PC-3 (cell line): ENCODE results near the gene ABCA8. TPM values are rescaled to one million over a fixed set of nuclear protein-coding genes. Genes with fewer than 3 reads are reported as not detected.

Experiments used
- ATAC-seq: fragments of 200-7000 bp; cut with Tn5 transposase; 2 replicates; pipeline ENCODE4 v1.9.1; 2020; ENCODE audit warnings: mild to moderate bottlenecking, moderate library complexity
- BruUV-seq: library from RNA; stranded (reverse); fragments of 400-500 nt; replicated peaks from 2 replicates; lab custom pipeline; 2021; lab: Mats Ljungman, UMichigan
- CTCF ChIA-PET: fragments of 300-600 bp; sonication (Branson Sonifier 250); formaldehyde crosslinking; loops from one replicate; lab custom pipeline; 2022; ENCODE audit warnings: antibody characterized with exemption; lab: Charles Lee
- POLR2A ChIA-PET: fragments of 300-600 bp; sonication (Branson Sonifier 250); formaldehyde crosslinking; loops from one replicate; lab custom pipeline; 2022; ENCODE audit warnings: antibody characterized with exemption; ENCODE audit not compliant: unreplicated experiment; lab: Charles Lee
- DNase-seq: peaks from one replicate; pipeline ENCODE4 v3.0.0-alpha.2; 2015
- H2AFZ ChIP-seq: fragments of 300-600 bp; sonication (generic); 2 replicates; pipeline ENCODE4 v1.6.0; 2016; ENCODE audit warnings: antibody characterized with exemption, low read length
- H3F3A ChIP-seq: fragments of 300-600 bp; sonication (generic); one replicate; pipeline ENCODE4 v1.6.0; 2017; ENCODE audit warnings: antibody characterized with exemption, low read length, control low read depth, mild to moderate bottlenecking; ENCODE audit not compliant: unreplicated experiment
- H3K27ac ChIP-seq: fragments of 300-600 bp; sonication (generic); 2 replicates; pipeline ENCODE4 v1.5.1; 2016; ENCODE audit warnings: mild to moderate bottlenecking, low read length
- H3K27me3 ChIP-seq: fragments of 300-600 bp; sonication (generic); 2 replicates; pipeline ENCODE4 v1.6.1; 2016; ENCODE audit warnings: low read length, mixed read lengths
- H3K36me3 ChIP-seq: fragments of 300-600 bp; sonication (generic); 2 replicates; pipeline ENCODE4 v1.6.1; 2016; ENCODE audit warnings: low read depth, mixed run types, low read length, mixed read lengths
- H3K4me1 ChIP-seq: fragments of 300-600 bp; sonication (generic); 2 replicates; pipeline ENCODE4 v1.5.1; 2016; ENCODE audit warnings: low read length; ENCODE audit not compliant: insufficient read depth
- H3K4me2 ChIP-seq: fragments of 300-600 bp; sonication (generic); 2 replicates; pipeline ENCODE4 v1.6.0; 2016; ENCODE audit warnings: low read length
- H3K4me3 ChIP-seq: fragments of 300-600 bp; sonication (generic); 2 replicates; pipeline ENCODE4 v1.5.1; 2016; ENCODE audit warnings: mild to moderate bottlenecking, low read length, mixed read lengths
- H3K79me2 ChIP-seq: fragments of 300-600 bp; sonication (generic); 2 replicates; pipeline ENCODE4 v1.6.1; 2017; ENCODE audit warnings: low read length, mixed read lengths
- H3K9ac ChIP-seq: fragments of 300-600 bp; sonication (generic); 2 replicates; pipeline ENCODE4 v1.6.0; 2016; ENCODE audit warnings: mild to moderate bottlenecking, low read length
- H3K9me2 ChIP-seq: fragments of 300-600 bp; sonication (generic); replicated peaks from 2 replicates; pipeline ENCODE4 v1.6.1; 2016; ENCODE audit warnings: mixed run types, low read length, mixed read lengths
- H3K9me3 ChIP-seq: fragments of 300-600 bp; sonication (generic); 2 replicates; pipeline ENCODE4 v1.6.1; 2016; ENCODE audit warnings: low read length, mixed read lengths
- H4K20me1 ChIP-seq: fragments of 300-600 bp; sonication (generic); 2 replicates; pipeline ENCODE4 v1.6.1; 2016; ENCODE audit warnings: low read length, mixed read lengths
- EZH2 ChIP-seq: fragments of 300-600 bp; sonication (generic); IDR thresholded peaks from one replicate; pipeline ENCODE4 v1.6.1; 2017; ENCODE audit warnings: antibody characterized with exemption, mild to moderate bottlenecking, low read length; ENCODE audit not compliant: unreplicated experiment
- EZH2phosphoT487 ChIP-seq: fragments of 300-600 bp; sonication (generic); IDR thresholded peaks from 2 replicates; pipeline ENCODE4 v1.6.1; 2018; ENCODE audit warnings: mild to moderate bottlenecking, antibody characterized with exemption, low read length, borderline replicate concordance
- intact Hi-C: fragments of 100-400 bp; cut with micrococcal nuclease; formaldehyde crosslinking; loops from 2 replicates; pipeline ENCODE4 v1.9.0; 2023
- total RNA-seq: library from RNA; depleted of rRNA; stranded (reverse); fragments of >200 nt; gene quantifications from 2 replicates; pipeline ENCODE4 v1.2.3, GENCODE V29; 2014
- TF ChIP-seq, protein P1 (sequence below): fragments of 300-600 bp; sonication (generic); conservative IDR thresholded peaks from 2 replicates; pipeline ENCODE4 v1.5.1; 2017; ENCODE audit warnings: antibody characterized with exemption, low read depth, mild to moderate bottlenecking, low read length

Gene ABCA8
- total RNA-seq, 1 experiment from 2014 or later, result 0.22 TPM

DNA sequence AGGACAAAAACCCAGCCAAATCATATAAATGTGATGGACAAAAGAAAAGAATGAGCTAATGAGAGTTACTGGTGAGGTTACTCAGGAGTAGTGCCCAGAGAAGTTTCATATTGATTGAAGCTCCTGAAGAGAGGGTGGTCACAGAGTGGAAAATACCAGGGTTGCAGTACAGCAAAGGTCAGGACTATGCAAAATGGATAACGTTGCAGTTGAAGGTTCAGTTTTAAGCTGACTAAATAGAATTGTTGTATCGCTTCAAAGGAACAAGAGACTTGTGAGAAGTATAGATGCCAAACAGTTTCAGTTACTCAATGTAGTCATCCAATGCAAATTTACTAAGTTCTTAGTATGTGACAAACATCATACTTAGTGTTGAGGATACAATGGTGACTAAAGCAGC, 47.1 kb downstream of the ABCA8 start:
- DNase-seq (no peak), ATAC-seq (no peak)
- H3F3A ChIP-seq, result peaks cover 12% of the 10 kb centered on the region
- H3K9me3 ChIP-seq, result no peaks in the 10 kb centered on the region
- H3K27me3 ChIP-seq, result no peaks in the 10 kb centered on the region
- H2AFZ ChIP-seq, result no peak overlapping the region
- no peak overlapping the region for H3K27ac ChIP-seq
- intact Hi-C loops, result no loop called here
- no peaks in the 10 kb centered on the region for H3K9me2 ChIP-seq
- H3K9ac ChIP-seq, result no peak overlapping the region
- BruUV-seq, result no TSS peak
- no peak overlapping the region for H3K4me3 ChIP-seq
- no peaks in the 10 kb centered on the region for H4K20me1 ChIP-seq
- POLR2A ChIA-PET, result interaction anchor here (0.5 to 0.6 kb wide), 2 partner anchors 106 to 378 kb away, joined by 3 read pairs; no protein-coding TSS in a partner anchor
- H3K79me2 ChIP-seq, result no peaks in the 10 kb centered on the region
- no peak overlapping the region for H3K4me2 ChIP-seq
- CTCF ChIA-PET, result no interaction called here
- TF ChIP-seq EZH2 (no peak), EZH2phosphoT487 (no peak)
- TF ChIP-seq, protein P1, sequence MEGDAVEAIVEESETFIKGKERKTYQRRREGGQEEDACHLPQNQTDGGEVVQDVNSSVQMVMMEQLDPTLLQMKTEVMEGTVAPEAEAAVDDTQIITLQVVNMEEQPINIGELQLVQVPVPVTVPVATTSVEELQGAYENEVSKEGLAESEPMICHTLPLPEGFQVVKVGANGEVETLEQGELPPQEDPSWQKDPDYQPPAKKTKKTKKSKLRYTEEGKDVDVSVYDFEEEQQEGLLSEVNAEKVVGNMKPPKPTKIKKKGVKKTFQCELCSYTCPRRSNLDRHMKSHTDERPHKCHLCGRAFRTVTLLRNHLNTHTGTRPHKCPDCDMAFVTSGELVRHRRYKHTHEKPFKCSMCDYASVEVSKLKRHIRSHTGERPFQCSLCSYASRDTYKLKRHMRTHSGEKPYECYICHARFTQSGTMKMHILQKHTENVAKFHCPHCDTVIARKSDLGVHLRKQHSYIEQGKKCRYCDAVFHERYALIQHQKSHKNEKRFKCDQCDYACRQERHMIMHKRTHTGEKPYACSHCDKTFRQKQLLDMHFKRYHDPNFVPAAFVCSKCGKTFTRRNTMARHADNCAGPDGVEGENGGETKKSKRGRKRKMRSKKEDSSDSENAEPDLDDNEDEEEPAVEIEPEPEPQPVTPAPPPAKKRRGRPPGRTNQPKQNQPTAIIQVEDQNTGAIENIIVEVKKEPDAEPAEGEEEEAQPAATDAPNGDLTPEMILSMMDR, result no peak
- no peaks in the 10 kb centered on the region for H3K36me3 ChIP-seq
- H3K4me1 ChIP-seq, result peaks cover 16% of the 10 kb centered on the region

DNA sequence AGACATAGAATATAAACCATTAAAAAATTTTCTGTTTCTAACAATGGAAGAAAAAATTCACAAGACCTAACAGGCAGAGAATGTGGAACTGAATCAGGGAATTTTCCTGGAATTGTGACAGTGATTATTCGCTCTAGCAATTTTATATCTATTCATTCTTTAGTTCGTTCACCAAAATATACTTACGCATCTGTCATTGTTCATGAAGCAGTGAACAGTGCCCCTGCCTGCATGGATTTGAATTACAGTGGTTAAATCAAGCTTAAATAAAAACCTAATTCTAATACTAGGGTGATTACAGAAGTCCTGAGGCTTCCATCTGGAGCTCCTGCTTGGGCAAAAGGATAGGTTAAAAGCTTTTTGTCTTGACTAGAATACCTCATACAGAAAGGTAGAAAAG, 48.6 kb downstream of the ABCA8 start:
- H2AFZ ChIP-seq, result no peak overlapping the region
- DNase-seq, result peak; percentile 66
- ATAC-seq, result peak; percentile 42; the same call in 1 of the 2 replicates
- no peaks in the 10 kb centered on the region for H3K9me2 ChIP-seq
- no peak overlapping the region for H3K4me3 ChIP-seq
- no peaks in the 10 kb centered on the region for H3K9me3 ChIP-seq
- POLR2A ChIA-PET, result no interaction called here
- H3K79me2 ChIP-seq, result no peaks in the 10 kb centered on the region
- TF ChIP-seq, protein P1, result peak; percentile 90
- no peak for TF ChIP-seq EZH2phosphoT487
- H3K4me2 ChIP-seq, result no peak overlapping the region
- no peak overlapping the region for H3K9ac ChIP-seq
- intact Hi-C loops, result loop anchor here (1.0 to 2.0 kb wide), 6 partner anchors 66 to 329 kb away; no protein-coding TSS in a partner anchor
- no peaks in the 10 kb centered on the region for H3K36me3 ChIP-seq
- H3K27ac ChIP-seq, result no peak overlapping the region
- CTCF ChIA-PET, result interaction anchor here (0.6 to 1.5 kb wide), 8 partner anchors 98 to 343 kb away, joined by 3 to 8 read pairs (median 4); no protein-coding TSS in a partner anchor
- BruUV-seq, result no TSS peak
- no peaks in the 10 kb centered on the region for H3K27me3 ChIP-seq
- H3K4me1 ChIP-seq, result peaks cover 16% of the 10 kb centered on the region
- no peaks in the 10 kb centered on the region for H4K20me1 ChIP-seq
- H3F3A ChIP-seq, result peaks cover 12% of the 10 kb centered on the region

DNA sequence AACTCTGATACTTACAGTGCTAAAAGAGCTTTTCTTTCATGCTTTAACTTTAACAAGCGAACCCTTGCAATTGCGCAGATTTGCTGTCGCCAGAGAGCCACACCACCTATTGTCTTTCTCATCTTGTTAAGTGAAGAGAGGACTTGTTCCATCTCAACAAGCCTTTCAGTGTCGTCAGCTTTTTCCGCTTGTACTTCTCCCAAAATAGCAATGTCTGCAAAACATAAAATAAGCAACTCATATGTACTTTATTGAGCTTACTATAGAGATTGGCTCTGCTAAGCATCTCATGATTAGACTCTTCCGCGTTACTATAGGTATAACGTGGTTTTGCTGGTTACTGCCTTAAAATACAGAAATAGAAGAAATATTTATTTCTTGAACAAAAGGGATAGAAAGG, 51.9 kb downstream of the ABCA8 start:
- no peaks in the 10 kb centered on the region for H3K27me3 ChIP-seq
- BruUV-seq, result no TSS peak
- no peaks in the 10 kb centered on the region for H3K79me2 ChIP-seq
- no peaks in the 10 kb centered on the region for H3K9me2 ChIP-seq
- H3K9me3 ChIP-seq, result no peaks in the 10 kb centered on the region
- TF ChIP-seq, protein P1, result no peak
- no peak for TF ChIP-seq EZH2phosphoT487
- no peak overlapping the region for H3K27ac ChIP-seq
- ATAC-seq (no peak), DNase-seq (no peak)
- ChIA-PET CTCF (interaction anchor here (0.6 kb wide), 1 partner anchor 352 kb away, joined by 3 read pairs; no protein-coding TSS in a partner anchor), POLR2A (no interaction called here)
- no peaks in the 10 kb centered on the region for H4K20me1 ChIP-seq
- no peak overlapping the region for H2AFZ ChIP-seq
- no peak overlapping the region for H3K4me3 ChIP-seq
- H3K9ac ChIP-seq, result no peak overlapping the region
- H3F3A ChIP-seq, result no peaks in the 10 kb centered on the region
- no peaks in the 10 kb centered on the region for H3K36me3 ChIP-seq
- 0 out of 2 replicates have a peak, but pooled peaks cover under 1% of the 10 kb centered on the region for H3K4me1 ChIP-seq
- intact Hi-C loops, result no loop called here
- H3K4me2 ChIP-seq, result no peak overlapping the region
